GM23338 (cell line): ENCODE results near the gene EXOG. TPM values are rescaled to one million over a fixed set of nuclear protein-coding genes. Genes with fewer than 3 reads are reported as not detected.

Source experiments
- ATAC-seq: fragments of 200-7000 bp; cut with Tn5 transposase; 3 replicates; pipeline ENCODE4 v1.9.1; 2020
- DNase-seq: peaks from one replicate; pipeline ENCODE4 v3.0.0-alpha.2; 2015; ENCODE audit warnings: low spot score
- H2AFZ ChIP-seq: fragments of 200-600 bp; sonication (generic); 2 replicates; pipeline ENCODE4 v1.8.0; 2016; ENCODE audit warnings: antibody characterized with exemption, mild to moderate bottlenecking, moderate library complexity
- H3F3A ChIP-seq: fragments of 200-600 bp; sonication (generic); replicated peaks from 2 replicates; pipeline ENCODE4 v1.8.0; 2017; ENCODE audit warnings: antibody characterized with exemption, mixed run types, low read depth
- H3K27ac ChIP-seq: fragments of 200-600 bp; sonication (generic); 2 replicates; pipeline ENCODE4 v1.6.1; 2016; ENCODE audit warnings: low read depth
- H3K27me3 ChIP-seq: fragments of 200-600 bp; sonication (generic); 2 replicates; pipeline ENCODE4 v1.8.0; 2016; ENCODE audit warnings: mild to moderate bottlenecking, mixed run types, moderate library complexity; ENCODE audit not compliant: insufficient read depth
- H3K36me3 ChIP-seq: fragments of 200-600 bp; sonication (generic); 2 replicates; pipeline ENCODE4 v1.8.0; 2016; ENCODE audit warnings: mild to moderate bottlenecking; ENCODE audit not compliant: insufficient read depth
- H3K4me1 ChIP-seq: fragments of 200-600 bp; sonication (generic); 2 replicates; pipeline ENCODE4 v1.8.0; 2016; ENCODE audit warnings: mild to moderate bottlenecking, moderate library complexity; ENCODE audit not compliant: insufficient read depth
- H3K4me2 ChIP-seq: fragments of 200-600 bp; sonication (generic); 2 replicates; pipeline ENCODE4 v1.7.1; 2017; ENCODE audit warnings: mixed run types
- H3K4me3 ChIP-seq: fragments of 200-600 bp; sonication (generic); 2 replicates; pipeline ENCODE4 v1.6.1; 2016; ENCODE audit warnings: mixed run types
- H3K79me2 ChIP-seq: fragments of 200-600 bp; sonication (generic); replicated peaks from 2 replicates; pipeline ENCODE4 v1.8.0; 2017; ENCODE audit warnings: mild to moderate bottlenecking; ENCODE audit not compliant: insufficient read depth
- H3K9me2 ChIP-seq: fragments of 200-600 bp; sonication (generic); 2 replicates; pipeline ENCODE4 v1.8.0; 2017; ENCODE audit not compliant: insufficient read depth
- H4K20me1 ChIP-seq: fragments of 200-600 bp; sonication (generic); replicated peaks from 2 replicates; pipeline ENCODE4 v1.8.0; 2017; ENCODE audit warnings: mild to moderate bottlenecking; ENCODE audit not compliant: insufficient read depth
- H3K27ac Mint-ChIP-seq: 2 replicates; pipeline ENCODE4 v1.8.0; 2020; ENCODE audit warnings: inconsistent platforms, mild to moderate bottlenecking, moderate library complexity, mixed read lengths
- H3K27me3 Mint-ChIP-seq: 3 replicates; pipeline ENCODE4 v1.8.0; 2022; ENCODE audit warnings: low read depth, mild to moderate bottlenecking, moderate library complexity, mixed read lengths, inconsistent platforms; ENCODE audit not compliant: insufficient read depth, poor library complexity
- H3K36me3 Mint-ChIP-seq: 3 replicates; pipeline ENCODE4 v1.8.0; 2021; ENCODE audit warnings: low read depth, mild to moderate bottlenecking, inconsistent platforms, moderate library complexity, mixed read lengths
- H3K4me1 Mint-ChIP-seq: 3 replicates; pipeline ENCODE4 v1.8.0; 2020; ENCODE audit warnings: mild to moderate bottlenecking, inconsistent platforms, mixed read lengths
- H3K4me3 Mint-ChIP-seq: 3 replicates; pipeline ENCODE4 v1.8.0; 2021; ENCODE audit warnings: moderate library complexity, mild to moderate bottlenecking, inconsistent platforms, mixed read lengths
- H3K9me3 Mint-ChIP-seq: 3 replicates; pipeline ENCODE4 v1.8.0; 2020; ENCODE audit warnings: moderate library complexity, mild to moderate bottlenecking, inconsistent platforms, mixed read lengths
- CREB1 ChIP-seq: fragments of 250-450 bp; sonication (Bioruptor Pico); IDR thresholded peaks from 2 replicates; pipeline ENCODE4 v1.5.0; 2020; ENCODE audit warnings: low read depth, mild to moderate bottlenecking, moderate library complexity
- ETS1 ChIP-seq: IDR thresholded peaks from 2 replicates; pipeline ENCODE4 v1.6.1; 2016; ENCODE audit warnings: antibody characterized with exemption
- EZH2 ChIP-seq: fragments of 200-600 bp; sonication (generic); IDR thresholded peaks from one replicate; pipeline ENCODE4 v1.8.0; 2017; ENCODE audit warnings: antibody characterized with exemption, mild to moderate bottlenecking, low read depth; ENCODE audit not compliant: unreplicated experiment
- EZH2phosphoT487 ChIP-seq: fragments of 200-600 bp; sonication (generic); IDR thresholded peaks from one replicate; pipeline ENCODE4 v1.8.1; 2018; ENCODE audit warnings: antibody characterized with exemption; ENCODE audit not compliant: unreplicated experiment
- JUNB ChIP-seq: IDR thresholded peaks from one replicate; pipeline ENCODE4 v1.6.1; 2016; ENCODE audit warnings: antibody characterized with exemption; ENCODE audit not compliant: unreplicated experiment
- NANOG ChIP-seq: IDR thresholded peaks from 2 replicates; pipeline ENCODE4 v1.6.1; 2016; ENCODE audit warnings: antibody characterized with exemption, borderline replicate concordance
- POLR2AphosphoS5 ChIP-seq: IDR thresholded peaks from 2 replicates; pipeline ENCODE4 v1.6.1; 2016; ENCODE audit warnings: antibody characterized with exemption, low read depth
- REST ChIP-seq: IDR thresholded peaks from one replicate; pipeline ENCODE4 v1.6.1; 2018; ENCODE audit warnings: antibody characterized with exemption; ENCODE audit not compliant: unreplicated experiment
- STAT1 ChIP-seq: IDR thresholded peaks from one replicate; pipeline ENCODE4 v1.6.1; 2016; ENCODE audit warnings: antibody characterized with exemption; ENCODE audit not compliant: unreplicated experiment
- ZNF114 ChIP-seq: fragments of 250-450 bp; sonication (Bioruptor Pico); IDR thresholded peaks from 2 replicates; pipeline ENCODE4 v1.5.0; 2020; ENCODE audit warnings: mild to moderate bottlenecking, moderate library complexity
- ZNF331 ChIP-seq: fragments of 250-450 bp; sonication (Bioruptor Pico); IDR thresholded peaks from 2 replicates; pipeline ENCODE4 v1.5.0; 2020; ENCODE audit warnings: low read depth, mild to moderate bottlenecking, moderate library complexity
- polyA plus RNA-seq: library from polyadenylated mRNA; unstranded; fragments of >200 nt; fragmentation: Nextera tagmentation; extraction: Ambion mirVana; gene quantifications from 2 replicates; pipeline ENCODE4 v1.2.1, GENCODE V29; 2016
- total RNA-seq: library from RNA; depleted of rRNA; stranded (reverse); fragments of >200 nt; shearing (Covaris generic); gene quantifications from 2 replicates; pipeline ENCODE4 v1.2.3, GENCODE V29; 2014
- TF ChIP-seq, protein P1 (sequence below), 2 experiments: fragments of 200-600 bp in 1 of 2; sonication (generic) in 1 of 2; conservative IDR thresholded peaks; 2 replicates each; pipeline versions ENCODE4 v1.5.1 to v1.6.1; 2016 to 2017; ENCODE audit warnings: antibody characterized with exemption in 2 of 2, low read depth in 2 of 2, mild to moderate bottlenecking in 2 of 2, moderate library complexity in 1 of 2
- TF ChIP-seq, protein P2 (sequence below): fragments of 250-450 bp; sonication (Bioruptor Pico); IDR thresholded peaks from 2 replicates; pipeline ENCODE4 v1.5.0; 2020; ENCODE audit warnings: mild to moderate bottlenecking, moderate library complexity

The EXOG gene
- total and polyA plus RNA-seq, 2 experiments from 2014 or later = 9.7 to 11.3 TPM

DNA sequence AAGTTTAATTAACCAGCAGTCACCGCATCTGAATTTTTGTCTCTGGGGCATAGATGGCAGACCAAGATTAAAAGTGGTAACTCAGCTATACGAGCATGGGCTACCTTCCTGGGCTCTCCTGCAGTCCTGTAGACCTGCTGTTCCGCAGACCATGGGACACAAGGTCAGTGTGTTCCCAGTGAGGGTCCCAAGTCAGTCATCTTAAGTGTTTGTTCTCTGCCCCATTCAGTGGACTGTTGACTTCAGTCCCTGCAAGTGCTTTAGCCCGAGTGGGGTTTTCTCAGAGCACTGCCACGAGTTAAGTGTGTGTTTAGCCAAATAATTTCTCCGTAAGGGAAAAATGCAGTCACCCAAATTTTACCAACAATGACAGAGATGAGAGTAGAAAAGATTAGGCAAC, 4.9 kb upstream of the EXOG start:
- Histone ChIP-seq H3K4me3 (no peak overlapping the region), H3K27me3 (no peaks in the 10 kb centered on the region), H3K27ac (no peak overlapping the region), H4K20me1 (no peaks in the 10 kb centered on the region; the same call in 1 of the 2 replicates), H3K4me2 (no peak overlapping the region), H2AFZ (no peak overlapping the region), H3K9me2 (no peaks in the 10 kb centered on the region), H3K4me1 (no peaks in the 10 kb centered on the region), H3K79me2 (no peaks in the 10 kb centered on the region), H3F3A (0 out of 2 replicates have a peak, but pooled peaks cover 7% of the 10 kb centered on the region), H3K36me3 (no peaks in the 10 kb centered on the region)
- no peaks in the 10 kb centered on the region for H3K4me1 Mint-ChIP-seq
- TF ChIP-seq POLR2AphosphoS5 (no peak), ETS1 (no peak), STAT1 (no peak), CREB1 (CRISPR knock-in tag) (no peak), ZNF331 (CRISPR knock-in tag) (no peak), EZH2 (no peak), NANOG (no peak), REST (no peak), ZNF114 (no peak), JUNB (no peak), EZH2phosphoT487 (no peak)
- TF ChIP-seq, protein P1, sequence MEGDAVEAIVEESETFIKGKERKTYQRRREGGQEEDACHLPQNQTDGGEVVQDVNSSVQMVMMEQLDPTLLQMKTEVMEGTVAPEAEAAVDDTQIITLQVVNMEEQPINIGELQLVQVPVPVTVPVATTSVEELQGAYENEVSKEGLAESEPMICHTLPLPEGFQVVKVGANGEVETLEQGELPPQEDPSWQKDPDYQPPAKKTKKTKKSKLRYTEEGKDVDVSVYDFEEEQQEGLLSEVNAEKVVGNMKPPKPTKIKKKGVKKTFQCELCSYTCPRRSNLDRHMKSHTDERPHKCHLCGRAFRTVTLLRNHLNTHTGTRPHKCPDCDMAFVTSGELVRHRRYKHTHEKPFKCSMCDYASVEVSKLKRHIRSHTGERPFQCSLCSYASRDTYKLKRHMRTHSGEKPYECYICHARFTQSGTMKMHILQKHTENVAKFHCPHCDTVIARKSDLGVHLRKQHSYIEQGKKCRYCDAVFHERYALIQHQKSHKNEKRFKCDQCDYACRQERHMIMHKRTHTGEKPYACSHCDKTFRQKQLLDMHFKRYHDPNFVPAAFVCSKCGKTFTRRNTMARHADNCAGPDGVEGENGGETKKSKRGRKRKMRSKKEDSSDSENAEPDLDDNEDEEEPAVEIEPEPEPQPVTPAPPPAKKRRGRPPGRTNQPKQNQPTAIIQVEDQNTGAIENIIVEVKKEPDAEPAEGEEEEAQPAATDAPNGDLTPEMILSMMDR (conservative IDR thresholded peaks at IDR 0.05; ENCODE audit: low read depth in 2 of 2) = no peak
- TF ChIP-seq, protein P2, sequence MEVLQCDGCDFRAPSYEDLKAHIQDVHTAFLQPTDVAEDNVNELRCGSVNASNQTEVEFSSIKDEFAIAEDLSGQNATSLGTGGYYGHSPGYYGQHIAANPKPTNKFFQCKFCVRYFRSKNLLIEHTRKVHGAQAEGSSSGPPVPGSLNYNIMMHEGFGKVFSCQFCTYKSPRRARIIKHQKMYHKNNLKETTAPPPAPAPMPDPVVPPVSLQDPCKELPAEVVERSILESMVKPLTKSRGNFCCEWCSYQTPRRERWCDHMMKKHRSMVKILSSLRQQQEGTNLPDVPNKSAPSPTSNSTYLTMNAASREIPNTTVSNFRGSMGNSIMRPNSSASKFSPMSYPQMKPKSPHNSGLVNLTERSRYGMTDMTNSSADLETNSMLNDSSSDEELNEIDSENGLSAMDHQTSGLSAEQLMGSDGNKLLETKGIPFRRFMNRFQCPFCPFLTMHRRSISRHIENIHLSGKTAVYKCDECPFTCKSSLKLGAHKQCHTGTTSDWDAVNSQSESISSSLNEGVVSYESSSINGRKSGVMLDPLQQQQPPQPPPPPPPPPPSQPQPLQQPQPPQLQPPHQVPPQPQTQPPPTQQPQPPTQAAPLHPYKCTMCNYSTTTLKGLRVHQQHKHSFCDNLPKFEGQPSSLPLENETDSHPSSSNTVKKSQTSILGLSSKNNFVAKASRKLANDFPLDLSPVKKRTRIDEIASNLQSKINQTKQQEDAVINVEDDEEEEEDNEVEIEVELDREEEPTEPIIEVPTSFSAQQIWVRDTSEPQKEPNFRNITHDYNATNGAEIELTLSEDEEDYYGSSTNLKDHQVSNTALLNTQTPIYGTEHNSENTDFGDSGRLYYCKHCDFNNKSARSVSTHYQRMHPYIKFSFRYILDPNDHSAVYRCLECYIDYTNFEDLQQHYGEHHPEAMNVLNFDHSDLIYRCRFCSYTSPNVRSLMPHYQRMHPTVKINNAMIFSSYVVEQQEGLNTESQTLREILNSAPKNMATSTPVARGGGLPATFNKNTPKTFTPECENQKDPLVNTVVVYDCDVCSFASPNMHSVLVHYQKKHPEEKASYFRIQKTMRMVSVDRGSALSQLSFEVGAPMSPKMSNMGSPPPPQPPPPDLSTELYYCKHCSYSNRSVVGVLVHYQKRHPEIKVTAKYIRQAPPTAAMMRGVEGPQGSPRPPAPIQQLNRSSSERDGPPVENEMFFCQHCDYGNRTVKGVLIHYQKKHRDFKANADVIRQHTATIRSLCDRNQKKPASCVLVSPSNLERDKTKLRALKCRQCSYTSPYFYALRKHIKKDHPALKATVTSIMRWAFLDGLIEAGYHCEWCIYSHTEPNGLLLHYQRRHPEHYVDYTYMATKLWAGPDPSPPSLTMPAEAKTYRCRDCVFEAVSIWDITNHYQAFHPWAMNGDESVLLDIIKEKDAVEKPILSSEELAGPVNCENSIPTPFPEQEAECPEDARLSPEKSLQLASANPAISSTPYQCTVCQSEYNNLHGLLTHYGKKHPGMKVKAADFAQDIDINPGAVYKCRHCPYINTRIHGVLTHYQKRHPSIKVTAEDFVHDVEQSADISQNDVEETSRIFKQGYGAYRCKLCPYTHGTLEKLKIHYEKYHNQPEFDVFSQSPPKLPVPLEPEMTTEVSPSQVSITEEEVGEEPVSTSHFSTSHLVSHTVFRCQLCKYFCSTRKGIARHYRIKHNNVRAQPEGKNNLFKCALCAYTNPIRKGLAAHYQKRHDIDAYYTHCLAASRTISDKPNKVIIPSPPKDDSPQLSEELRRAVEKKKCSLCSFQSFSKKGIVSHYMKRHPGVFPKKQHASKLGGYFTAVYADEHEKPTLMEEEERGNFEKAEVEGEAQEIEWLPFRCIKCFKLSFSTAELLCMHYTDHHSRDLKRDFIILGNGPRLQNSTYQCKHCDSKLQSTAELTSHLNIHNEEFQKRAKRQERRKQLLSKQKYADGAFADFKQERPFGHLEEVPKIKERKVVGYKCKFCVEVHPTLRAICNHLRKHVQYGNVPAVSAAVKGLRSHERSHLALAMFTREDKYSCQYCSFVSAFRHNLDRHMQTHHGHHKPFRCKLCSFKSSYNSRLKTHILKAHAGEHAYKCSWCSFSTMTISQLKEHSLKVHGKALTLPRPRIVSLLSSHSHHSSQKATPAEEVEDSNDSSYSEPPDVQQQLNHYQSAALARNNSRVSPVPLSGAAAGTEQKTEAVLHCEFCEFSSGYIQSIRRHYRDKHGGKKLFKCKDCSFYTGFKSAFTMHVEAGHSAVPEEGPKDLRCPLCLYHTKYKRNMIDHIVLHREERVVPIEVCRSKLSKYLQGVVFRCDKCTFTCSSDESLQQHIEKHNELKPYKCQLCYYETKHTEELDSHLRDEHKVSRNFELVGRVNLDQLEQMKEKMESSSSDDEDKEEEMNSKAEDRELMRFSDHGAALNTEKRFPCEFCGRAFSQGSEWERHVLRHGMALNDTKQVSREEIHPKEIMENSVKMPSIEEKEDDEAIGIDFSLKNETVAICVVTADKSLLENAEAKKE (CRISPR knock-in tag) = no peak
- no peak overlapping the region for H3K4me3 Mint-ChIP-seq
- ATAC-seq (no peak), DNase-seq (no peak)
- H3K9me3 Mint-ChIP-seq = no peaks in the 10 kb centered on the region
- H3K27ac Mint-ChIP-seq = no peak overlapping the region
- H3K36me3 Mint-ChIP-seq = no peaks in the 10 kb centered on the region; the same call in 2 of the 3 replicates
- peaks cover 6% of the 10 kb centered on the region for H3K27me3 Mint-ChIP-seq
